ENCODE data around the gene COX7A2.

Gene COX7A2

GRCh38 chr6:75243333-75244062, at the start of gene COX7A2:
COX7A2 (minus strand) TSS chr6:75243801; CDS start chr6:75243734, 67 bp downstream.
- DNase-seq: peak; percentile 90

- DNase-seq: no peak
Observed at GRCh38 chr6:75292555-75292954, 49.0 kb upstream of the COX7A2 start.

GRCh38 chr6:75291744-75292143, 48.1 kb upstream of the COX7A2 start:
- DNase-seq: no peak

- DNase-seq: no peak
Observed at GRCh38 chr6:75291331-75291730, 47.7 kb upstream of the COX7A2 start.

GRCh38 chr6:75290136-75290945, 46.7 kb upstream of the COX7A2 start:
- DNase-seq: no peak

- no peak for DNase-seq
Observed at GRCh38 chr6:75288023-75288422, 44.4 kb upstream of the COX7A2 start.

GRCh38 chr6:75287424-75287823, 43.8 kb upstream of the COX7A2 start:
- no peak for DNase-seq

GRCh38 chr6:75286955-75287354, 43.4 kb upstream of the COX7A2 start:
- DNase-seq: no peak

GRCh38 chr6:75285283-75285639, 41.7 kb upstream of the COX7A2 start:
- DNase-seq: no peak

GRCh38 chr6:75284632-75285282, 41.2 kb upstream of the COX7A2 start, which contains the start of gene TMEM30A:
TMEM30A (minus strand) TSS chr6:75284792; CDS start chr6:75284638, 154 bp downstream.
- DNase-seq: peak; percentile 97

- no peak for DNase-seq
Observed at GRCh38 chr6:75283907-75284631, 40.5 kb upstream of the COX7A2 start.

GRCh38 chr6:75282706-75283105, 39.1 kb upstream of the COX7A2 start:
- DNase-seq: no peak

GRCh38 chr6:75281653-75282052, 38.1 kb upstream of the COX7A2 start:
- no peak for DNase-seq

- DNase-seq: no peak
Observed at GRCh38 chr6:75280131-75280855, 36.7 kb upstream of the COX7A2 start.

- DNase-seq: no peak
Observed at GRCh38 chr6:75279418-75279817, 35.8 kb upstream of the COX7A2 start.

- DNase-seq: no peak
Observed at GRCh38 chr6:75278474-75279077, 35.0 kb upstream of the COX7A2 start.

GRCh38 chr6:75275067-75275466, 31.5 kb upstream of the COX7A2 start:
- no peak for DNase-seq

- no peak for DNase-seq
Observed at GRCh38 chr6:75273009-75273408, 29.4 kb upstream of the COX7A2 start.

- no peak for DNase-seq
Observed at GRCh38 chr6:75272145-75272840, 28.7 kb upstream of the COX7A2 start.

- DNase-seq: no peak
Observed at GRCh38 chr6:75268988-75269354, 25.4 kb upstream of the COX7A2 start.

Data from activated CD4-positive, alpha-beta T cell treated with anti-CD3 and anti-CD28 coated beads for 48 hours (primary cell).